DMS114 treated with DMSO at 0.1 percent for 48 hours (cell line): ENCODE measurements around the gene PIEZO2.

ENCODE experiments used
- DNase-seq: peaks from one replicate; lab custom pipeline; 2025; ENCODE audit not compliant: unreplicated experiment; lab: John Stamatoyannopoulos, UW

PIEZO2 gene

DNA sequence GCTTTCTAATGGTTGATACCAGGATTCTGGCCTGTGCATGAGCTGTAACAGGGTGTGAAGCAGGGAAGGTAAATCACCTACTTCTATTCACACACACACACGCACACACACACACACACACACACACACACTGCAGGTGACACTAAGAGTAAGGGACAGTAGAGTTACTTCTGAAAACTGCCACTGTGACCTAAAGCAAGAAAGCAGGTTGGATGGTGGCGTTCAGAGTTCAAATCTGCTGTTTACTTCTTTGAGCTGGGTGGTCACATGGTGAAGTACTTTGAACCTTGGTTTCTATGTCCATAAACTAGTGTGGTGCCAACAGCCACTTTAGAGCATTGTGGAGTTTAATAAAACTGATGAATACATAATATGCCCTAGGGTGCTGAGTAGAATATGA, 248.0 kb downstream of the PIEZO2 start:
- no peak for DNase-seq

DNA sequence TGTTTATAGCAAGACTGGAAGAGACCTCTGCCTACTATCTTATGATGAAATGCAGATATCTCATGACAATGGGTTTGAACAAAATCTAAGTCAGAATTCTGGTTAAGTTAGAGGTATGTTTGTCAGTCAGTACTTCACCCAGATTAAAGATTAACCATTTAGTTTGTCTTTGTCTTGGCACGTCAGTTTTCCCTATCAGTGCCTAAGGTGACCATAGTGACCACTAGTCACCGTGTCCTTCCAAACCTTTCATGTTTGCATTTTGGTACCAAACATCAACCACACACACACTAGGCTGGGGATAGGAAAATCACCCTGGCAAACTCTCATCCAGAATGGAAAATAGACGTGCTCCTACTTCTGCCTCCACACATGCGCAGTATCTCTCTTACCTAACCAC, 248.9 kb downstream of the PIEZO2 start:
- no peak for DNase-seq

DNA sequence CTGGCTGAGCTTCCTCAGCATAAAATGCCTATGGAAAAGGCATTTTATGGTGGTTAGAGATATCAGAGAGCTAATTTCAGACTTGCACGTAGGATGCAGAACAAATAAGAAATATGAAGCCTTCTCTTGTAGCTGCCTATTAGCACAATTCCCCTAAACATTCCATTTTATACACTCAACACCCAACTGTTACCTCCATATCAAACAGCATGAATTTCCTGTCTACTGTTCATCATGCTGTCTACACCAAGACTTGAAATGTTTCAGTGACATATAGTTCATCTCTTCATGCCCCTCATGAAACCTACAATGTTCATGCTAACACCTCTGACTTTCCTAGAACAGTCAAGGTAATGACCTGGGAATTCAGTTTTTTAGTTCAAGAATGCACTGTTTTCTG, 249.9 kb downstream of the PIEZO2 start:
- no peak for DNase-seq

- DNase-seq = no peak
Measured at GRCh38 chr18:10898417-10898974, 250.9 kb downstream of the PIEZO2 start.

GRCh38 chr18:10896851-10897250, 252.5 kb downstream of the PIEZO2 start:
- DNase-seq = no peak

DNA sequence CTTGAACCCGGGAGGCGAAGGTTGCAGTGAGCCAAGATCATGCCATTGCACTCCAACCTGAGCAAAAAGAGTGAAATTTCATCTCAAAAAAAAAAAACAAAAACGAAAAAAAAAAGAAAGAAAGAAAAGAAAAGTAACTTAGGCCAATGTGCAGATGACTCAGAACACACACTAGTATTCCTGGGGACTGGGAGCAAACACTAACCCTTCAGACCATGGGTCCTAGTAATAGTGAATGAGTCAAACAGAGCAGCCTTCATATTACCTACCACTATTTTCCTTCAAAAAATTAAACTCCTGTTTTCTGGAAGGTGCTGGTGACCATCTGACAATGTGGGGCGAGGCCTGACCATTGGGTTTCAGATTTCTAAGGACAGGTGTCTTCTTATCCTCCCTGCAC, 253.4 kb downstream of the PIEZO2 start:
- DNase-seq = no peak

- no peak for DNase-seq
Measured at GRCh38 chr18:10894501-10894900, 254.9 kb downstream of the PIEZO2 start.

DNA sequence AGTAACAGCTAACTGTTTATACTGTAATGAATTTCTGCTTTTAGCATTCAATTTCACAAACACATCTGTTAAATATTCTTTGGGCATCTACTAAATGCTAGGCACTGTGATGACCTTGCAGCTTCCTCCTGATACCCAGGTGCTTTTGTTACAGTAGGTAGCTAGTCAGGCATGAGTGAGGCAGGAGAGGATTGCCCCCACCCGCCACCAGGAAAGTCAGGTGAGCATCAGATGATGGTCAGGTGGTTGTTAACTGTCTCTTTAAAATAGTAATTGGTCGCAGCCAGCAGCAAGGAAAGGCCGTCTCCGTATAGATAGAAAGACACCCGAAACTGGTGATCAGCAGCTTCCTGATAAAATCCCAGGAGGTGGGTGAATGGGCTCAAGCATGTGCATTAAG, 255.6 kb downstream of the PIEZO2 start:
- DNase-seq = no peak

DNA sequence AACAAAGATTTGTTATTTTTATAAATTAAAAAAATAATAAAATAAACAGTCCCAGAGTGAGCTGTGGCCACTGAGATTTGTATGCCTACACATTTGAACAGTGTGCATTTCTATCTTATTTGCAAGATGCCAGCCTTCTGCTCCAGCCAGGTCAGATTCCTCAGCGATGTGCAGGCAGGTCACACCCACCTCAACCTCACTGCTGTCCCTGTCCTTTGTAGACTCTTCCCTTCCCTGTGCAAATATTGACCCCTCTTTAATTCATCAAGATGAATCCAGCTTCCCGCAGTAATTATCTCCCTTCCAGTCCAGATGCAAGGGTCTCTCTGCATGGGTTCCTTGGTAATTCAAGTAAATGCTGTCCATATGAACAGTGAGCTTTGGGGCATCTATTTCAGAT, 256.2 kb downstream of the PIEZO2 start:
- no peak for DNase-seq

DNA sequence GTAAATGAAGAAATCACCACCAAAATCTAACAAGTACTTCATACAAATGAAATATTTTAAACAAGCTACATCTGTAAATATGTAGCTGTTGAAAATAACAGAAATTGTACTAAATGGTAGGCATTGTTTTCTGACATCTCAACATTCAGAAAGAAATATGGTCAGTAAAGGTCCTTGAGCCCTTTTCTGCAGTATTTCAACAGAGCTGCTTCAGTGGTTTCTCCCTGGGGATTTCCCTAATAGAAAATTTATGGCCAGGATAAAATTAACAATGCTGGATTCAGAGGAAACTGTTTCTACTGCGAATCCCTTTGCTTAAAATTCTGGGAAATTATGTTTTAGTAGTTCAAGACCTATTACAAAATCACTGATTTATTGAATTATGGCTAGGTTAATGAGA, 256.6 kb downstream of the PIEZO2 start:
- DNase-seq = no peak

- DNase-seq = no peak
Measured at GRCh38 chr18:10890022-10890421, 259.3 kb downstream of the PIEZO2 start.

DNA sequence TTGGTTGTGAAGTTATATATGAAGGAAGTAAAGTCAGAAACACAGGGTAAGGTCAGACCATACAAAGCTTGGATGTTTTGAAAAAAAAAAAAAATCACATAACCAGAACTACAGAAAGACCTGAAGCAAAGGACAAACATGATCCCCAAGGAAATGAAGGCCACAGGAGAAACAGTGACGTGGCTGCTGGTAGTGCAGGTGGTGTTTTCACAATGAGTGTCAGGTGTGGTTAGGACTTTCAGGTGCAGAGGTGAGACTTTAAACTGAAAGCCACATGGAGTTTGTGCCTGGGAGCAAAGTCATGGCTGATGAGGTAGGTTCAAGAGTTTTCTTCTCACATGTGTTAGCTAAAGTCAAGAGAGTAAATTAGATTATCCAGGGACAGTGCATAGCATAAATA, 270.7 kb downstream of the PIEZO2 start:
- no peak for DNase-seq

DNA sequence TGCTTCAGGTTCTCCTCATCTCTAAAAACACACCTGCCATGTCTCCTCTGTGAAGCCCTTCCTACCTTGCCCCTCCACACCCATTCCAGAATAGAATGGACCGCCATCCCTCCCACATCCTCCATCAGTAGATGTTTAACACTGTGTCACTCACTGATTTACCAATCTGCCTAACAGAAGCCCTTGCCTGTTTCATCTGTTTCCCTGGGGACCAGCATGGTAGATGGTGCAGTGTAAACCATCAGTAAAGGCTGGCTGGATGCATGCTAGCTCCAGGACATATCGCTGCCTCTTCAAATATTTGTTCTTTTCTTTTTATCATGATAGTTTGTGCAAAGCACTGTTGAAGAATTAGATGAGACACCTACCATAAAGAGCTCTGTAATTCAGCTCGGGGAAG, 271.4 kb downstream of the PIEZO2 start:
- no peak for DNase-seq

- DNase-seq = no peak
Measured at GRCh38 chr18:10875811-10876210, 273.6 kb downstream of the PIEZO2 start.

GRCh38 chr18:10872304-10872703, 277.1 kb downstream of the PIEZO2 start:
- DNase-seq = no peak

- no peak for DNase-seq
Measured at GRCh38 chr18:10864722-10865121, 284.6 kb downstream of the PIEZO2 start.

GRCh38 chr18:10863026-10863425, 286.3 kb downstream of the PIEZO2 start:
- DNase-seq = no peak

DNA sequence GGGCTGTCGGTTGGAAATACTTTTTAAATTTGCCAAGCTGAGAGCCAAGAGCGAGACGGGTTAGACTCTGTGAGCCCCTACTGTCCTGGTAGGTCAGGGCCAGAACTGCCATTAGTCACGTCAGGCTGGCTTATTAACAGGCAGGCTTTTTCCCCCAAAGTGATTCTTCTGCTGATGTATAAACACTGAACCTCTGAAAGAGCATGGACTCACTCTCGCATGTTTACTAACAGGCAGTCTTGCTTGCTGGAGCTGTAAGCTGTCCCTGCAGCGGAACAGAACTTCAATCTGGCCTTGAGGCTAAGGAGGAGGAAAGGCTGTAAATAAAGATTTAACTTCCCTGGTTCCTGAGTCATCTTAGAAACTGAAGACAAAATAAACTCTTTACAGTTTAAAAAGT, 288.4 kb downstream of the PIEZO2 start:
- no peak for DNase-seq

DNA sequence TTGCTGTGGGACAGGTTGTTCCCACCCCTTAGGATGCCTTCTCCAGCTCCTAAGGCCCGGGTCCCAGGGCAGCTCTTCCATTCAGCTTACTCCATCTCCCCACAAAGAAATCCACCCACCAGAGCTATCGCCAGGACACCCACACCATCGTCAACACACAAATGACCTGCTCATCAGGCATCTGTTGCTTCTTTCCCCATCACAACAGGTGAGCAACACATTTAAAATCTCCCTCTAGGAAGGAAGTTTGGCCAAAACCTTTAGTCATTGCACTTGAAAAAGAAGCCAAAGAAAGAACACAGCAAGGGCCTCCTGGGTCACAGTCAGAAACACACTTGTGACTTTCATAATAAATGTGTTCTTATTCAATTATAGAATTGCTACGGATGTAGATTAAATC, 289.0 kb downstream of the PIEZO2 start:
- DNase-seq = no peak

DNA sequence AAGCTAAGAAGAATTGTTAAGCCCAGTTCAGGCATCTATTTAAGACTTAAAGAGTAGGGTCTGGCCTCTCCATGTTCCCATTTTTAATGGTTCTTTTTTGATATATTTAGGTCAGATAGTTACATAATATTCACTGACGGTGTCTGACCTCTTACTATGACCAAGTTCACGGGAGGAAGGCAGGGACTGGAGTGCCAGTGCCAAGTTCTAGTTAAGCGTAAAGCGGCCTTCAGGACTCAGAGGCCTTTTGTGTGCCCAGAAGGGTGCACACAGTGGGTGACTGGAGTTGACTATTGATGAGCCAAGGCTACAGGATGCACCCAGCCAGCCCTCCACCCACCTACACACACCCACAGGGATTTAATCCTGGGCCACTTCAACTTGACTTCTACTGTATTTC, 290.9 kb downstream of the PIEZO2 start:
- no peak for DNase-seq

GRCh38 chr18:10856132-10856531, 293.2 kb downstream of the PIEZO2 start:
- DNase-seq = no peak

- DNase-seq = no peak
Measured at GRCh38 chr18:10852385-10853303, 296.7 kb downstream of the PIEZO2 start.

- peak; percentile 27 for DNase-seq
Measured at GRCh38 chr18:10851824-10852319, 297.5 kb downstream of the PIEZO2 start.
